Stimulated activated naive CD8-positive, alpha-beta T cell treated with anti-CD3 and anti-CD28 coated beads, Interleukin-15, Interleukin-2, amounts not matched to agents 100 U/mL and 50 U/mL, for 24 hours (primary cell): ENCODE measurements around the gene CCAR1.
"Not testable (repeated sequence)": the region's sequence is repeated elsewhere in the genome, so short reads cannot be mapped to it uniquely, and the experiment has no call there.

Experiments used
- ATAC-seq: fragments of 150-1000 bp; cut with Tn5 transposase; one replicate; pipeline ENCODE4 v1.10.0; 2021
- DNase-seq: peaks from one replicate; pipeline ENCODE4 v3.0.0; 2021

Gene CCAR1

DNA sequence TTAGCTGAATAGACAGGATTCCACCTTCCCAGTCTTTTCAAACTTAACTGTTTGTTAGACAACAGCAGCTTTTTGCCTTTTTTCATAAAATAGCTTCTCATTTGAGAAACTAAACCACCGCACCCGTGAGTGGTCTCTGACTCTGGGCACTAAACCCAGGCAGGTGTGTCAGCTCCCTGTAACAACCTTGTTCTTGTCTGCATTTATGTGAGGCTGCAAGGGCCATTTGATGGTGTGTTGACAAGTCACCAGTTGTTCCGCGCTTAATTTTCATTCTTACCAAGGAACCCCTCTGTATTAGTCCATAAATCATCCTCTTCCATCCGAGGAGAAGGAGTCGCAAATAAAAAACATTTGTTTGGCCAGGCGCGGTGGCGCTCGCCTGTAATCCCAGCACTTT is 107.8 kb downstream of the CCAR1 start:
- no peak for ATAC-seq

GRCh38 chr10:68829521-68829920 is 108.5 kb downstream of the CCAR1 start:
- ATAC-seq (no peak), DNase-seq (no peak)

More for the DNA sequence above, 107.8 kb downstream of the CCAR1 start:
- DNase-seq, result no peak

DNA sequence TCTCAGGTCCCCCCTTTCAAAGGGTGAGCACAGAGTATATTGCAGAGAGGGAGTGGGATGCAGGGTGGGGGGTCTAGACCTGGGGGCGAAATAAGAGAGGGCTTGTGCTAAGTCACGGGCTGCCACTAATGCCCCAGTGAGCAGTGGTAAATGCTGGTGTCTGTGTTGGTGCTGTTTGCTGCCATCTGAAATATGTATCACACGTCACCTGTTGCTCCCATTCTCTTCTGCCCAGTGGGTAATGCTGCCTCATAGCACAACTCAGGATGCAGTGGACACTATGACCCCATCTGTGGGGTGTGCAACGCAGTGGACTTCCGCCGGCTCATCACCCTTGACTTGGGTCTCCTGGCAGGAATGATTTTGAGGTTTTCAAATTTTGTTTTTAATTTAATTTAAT is 108.9 kb downstream of the CCAR1 start:
- no peak for DNase-seq
- no peak for ATAC-seq

GRCh38 chr10:68831961-68832455 is 111.0 kb downstream of the CCAR1 start:
- ATAC-seq (no peak), DNase-seq (no peak)

DNA sequence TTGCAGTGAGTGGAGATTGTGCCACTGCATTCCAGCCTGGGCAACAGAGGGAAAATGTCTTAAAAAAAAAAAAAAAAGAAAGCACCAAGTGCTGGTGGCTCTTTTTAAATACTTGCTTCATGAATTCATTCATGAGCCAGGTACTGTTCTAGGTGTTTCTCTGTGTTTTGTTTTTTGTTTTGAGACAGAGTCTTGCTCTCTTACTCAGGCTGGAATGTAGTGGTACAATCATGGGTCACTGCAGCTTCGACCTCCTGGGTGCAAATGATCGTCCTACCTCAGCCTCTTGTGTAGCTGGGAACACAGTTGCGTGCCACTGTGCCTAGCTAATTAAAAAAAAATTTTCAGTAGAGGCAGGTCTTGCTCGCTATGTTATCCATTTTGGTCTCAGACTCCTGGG is 111.6 kb downstream of the CCAR1 start:
- no peak for DNase-seq
- no peak for ATAC-seq

- ATAC-seq (no peak), DNase-seq (no peak)
These were observed 116.7 kb downstream of the CCAR1 start for GRCh38 chr10:68837626-68838322.

DNA sequence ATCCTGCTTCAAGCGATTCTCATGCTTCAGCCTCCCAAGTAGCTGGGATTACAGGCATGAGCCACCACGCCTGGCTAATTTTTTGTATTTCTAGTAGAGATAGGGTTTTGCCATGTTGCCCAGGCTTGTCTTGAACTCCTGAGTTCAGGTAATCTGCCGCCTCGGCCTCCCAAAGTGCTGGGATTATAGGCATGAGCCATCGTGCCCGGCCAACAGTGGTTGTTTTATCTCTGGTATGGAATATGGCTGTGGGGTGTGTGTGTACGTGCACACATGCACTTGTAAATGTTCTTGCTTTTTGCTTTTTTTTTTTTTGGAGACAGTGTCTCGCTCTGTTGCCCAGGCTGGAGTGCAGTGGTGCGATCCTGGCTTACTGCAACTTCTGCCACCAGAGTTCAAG is 119.6 kb downstream of the CCAR1 start:
- ATAC-seq, DNase-seq: not testable (repeated sequence)
